NCI-H345 treated with DMSO at 0.1 percent for 48 hours (cell line): ENCODE results near the gene RAD52.
"Not testable (repeated sequence)": the region's sequence is repeated elsewhere in the genome, so short reads cannot be mapped to it uniquely, and the experiment has no call there.

Source experiments
- DNase-seq: peaks from one replicate; lab custom pipeline; 2025; ENCODE audit not compliant: unreplicated experiment; lab: John Stamatoyannopoulos, UW

The RAD52 gene

DNA sequence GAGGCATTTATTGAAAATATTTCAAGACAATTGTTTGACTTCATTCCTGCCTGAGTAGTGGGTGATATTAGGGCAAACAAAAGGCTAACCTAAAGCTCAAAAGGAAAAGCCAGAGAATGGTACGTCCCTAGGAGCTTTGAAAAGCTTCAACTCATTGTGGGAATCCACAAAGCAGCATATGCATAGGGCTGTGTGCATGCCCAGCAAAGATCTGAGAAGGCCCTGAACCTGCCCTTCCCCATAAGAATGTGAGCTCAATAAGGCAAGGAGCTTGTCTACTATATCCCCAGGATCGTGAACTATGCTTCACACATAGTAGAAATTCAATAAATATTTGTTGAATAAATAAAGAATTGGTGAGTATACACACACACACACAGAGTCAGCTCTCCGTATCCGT lies 19.1 kb upstream of the RAD52 start:
- DNase-seq: no peak

DNA sequence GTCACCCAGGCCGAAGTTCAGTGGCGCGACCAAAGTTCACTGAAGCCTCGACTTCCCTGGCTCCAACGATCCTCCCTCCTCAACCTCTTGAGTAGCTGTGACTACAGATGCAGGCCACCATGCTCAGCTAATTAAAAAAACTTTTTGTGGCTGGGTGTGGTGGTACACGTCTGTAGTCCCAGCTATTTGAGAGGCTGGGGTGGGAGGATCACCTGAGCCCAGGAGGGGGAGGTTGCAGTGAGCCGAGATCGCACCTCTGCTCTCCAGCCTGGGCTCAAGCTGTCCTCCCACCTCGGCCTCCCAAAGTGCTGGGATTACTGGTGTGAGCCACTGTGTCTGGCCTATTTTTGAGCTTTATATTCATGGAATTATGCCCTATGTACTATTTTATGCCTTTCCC lies 18.1 kb upstream of the RAD52 start:
- DNase-seq: no peak

DNA sequence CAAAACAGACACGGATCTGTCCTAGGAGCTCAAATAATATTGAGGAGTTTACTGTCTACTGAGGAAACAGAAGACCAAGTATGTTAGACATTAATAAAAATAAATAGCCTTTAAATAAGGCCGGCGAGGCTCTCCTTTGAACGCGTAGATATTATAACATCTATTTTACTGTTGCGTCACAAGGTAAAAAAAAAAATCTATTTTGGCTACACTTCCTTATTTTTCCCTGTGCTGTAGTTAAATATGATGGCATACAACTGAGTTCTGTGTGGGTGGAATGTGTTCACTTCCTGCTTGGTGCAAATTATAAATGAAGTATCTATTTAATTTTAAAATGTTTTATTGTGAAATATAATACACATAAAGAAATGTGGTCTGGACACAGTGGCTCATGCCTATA lies 17.2 kb upstream of the RAD52 start:
- no peak for DNase-seq

GRCh38 chr12:958588-959123 lies 9.2 kb upstream of the RAD52 start:
- peak; percentile 9 for DNase-seq

DNA sequence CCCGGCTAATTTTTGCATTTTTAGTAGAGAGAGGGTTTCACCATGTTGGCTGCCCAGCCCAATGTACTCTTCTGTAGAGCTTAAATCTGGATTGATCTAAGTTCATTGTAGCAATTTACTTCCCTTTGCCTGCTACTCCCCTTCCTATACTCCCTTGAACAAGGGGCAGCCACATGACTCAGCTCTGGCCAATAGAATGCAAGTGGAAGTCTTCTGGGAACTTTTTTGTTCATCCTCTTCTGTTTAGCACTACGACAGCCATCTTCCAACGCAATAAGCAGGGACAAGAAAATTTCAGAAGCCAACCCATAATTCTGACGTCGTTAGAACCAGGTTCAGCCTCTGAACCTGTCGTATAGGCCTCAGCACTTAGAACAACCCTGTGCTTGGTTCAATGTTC lies 6.4 kb upstream of the RAD52 start:
- DNase-seq: no peak

DNA sequence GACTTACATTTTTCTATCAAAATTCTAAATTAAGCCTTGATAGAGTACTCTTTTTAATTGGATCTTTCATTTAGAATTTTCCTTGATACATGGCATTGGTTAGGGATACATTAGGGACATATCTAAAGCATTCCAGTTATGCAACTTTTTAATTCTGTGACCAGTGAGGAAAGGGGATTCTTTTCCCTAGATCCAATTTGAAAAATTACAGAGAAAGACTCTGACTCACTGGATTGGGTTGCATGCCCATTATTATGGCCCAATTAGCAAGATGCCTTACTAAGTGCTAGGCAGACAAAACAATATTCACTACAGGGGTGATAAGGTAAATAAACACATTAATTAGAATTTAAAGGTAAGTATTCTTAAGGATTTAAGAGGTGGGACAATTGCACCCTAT lies 5.2 kb upstream of the RAD52 start:
- DNase-seq: no peak

DNA sequence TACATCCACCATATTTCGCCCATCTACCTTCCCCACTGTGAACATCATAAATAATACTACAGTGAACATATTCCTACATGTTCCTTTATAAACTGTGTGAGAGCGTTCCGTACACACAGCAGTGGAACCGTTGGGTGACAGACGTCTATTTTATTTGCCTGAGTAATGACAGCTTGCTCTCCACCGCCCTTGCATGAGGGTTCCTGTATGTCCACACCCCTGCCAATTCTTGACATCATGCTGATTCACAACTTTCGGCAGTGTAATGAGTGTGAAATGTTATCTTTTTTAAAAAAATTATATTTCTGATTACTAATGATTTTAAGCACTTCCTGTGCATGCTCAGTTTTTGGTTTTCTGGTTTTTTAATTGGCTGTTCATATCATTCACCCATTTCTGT lies 4.3 kb upstream of the RAD52 start:
- no peak for DNase-seq

GRCh38 chr12:951176-951575 lies 1.7 kb upstream of the RAD52 start:
- no peak for DNase-seq

GRCh38 chr12:948238-948637 lies 1.3 kb downstream of the RAD52 start:
- no peak for DNase-seq

DNA sequence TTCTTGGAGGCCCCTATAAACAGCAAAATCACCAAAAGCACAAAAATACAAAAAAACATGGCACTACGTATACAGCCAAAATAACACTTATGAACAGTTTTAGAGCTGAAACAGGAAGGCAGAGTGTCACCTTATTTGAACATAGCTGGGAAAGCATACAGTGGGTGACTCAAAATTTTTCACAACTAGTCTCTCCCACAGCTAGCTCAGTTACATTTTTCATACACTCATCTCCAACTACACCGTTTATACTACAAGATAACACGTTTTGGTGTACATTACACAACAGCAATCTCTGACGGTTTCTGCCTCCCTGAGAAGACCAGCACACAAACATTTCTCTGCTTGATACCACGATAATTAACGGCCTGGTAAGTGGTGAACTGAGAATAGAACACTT lies 2.9 kb downstream of the RAD52 start:
- DNase-seq: no peak

- no peak for DNase-seq
Observed at GRCh38 chr12:946212-946611, 3.3 kb downstream of the RAD52 start.

DNA sequence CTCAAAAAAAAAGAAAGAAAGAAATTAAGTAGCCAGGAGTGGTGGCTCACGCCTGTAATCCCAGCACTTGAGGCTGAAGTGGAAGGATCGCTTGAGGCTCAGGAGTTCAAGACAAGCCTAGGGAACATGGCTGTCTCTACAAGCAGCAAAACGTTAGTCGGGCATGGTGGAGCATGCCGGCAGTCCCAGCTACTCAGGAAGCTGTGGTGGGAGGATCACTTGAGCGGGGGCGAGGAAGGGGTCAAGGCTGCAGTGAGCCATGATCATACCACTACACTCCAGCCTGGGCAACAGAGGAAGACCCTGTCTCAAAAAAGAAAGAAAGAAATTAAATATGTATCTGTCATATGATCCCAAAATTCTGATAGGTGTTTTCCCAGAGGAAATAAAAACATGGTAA lies 5.3 kb downstream of the RAD52 start:
- no peak for DNase-seq

- no peak for DNase-seq
Observed at GRCh38 chr12:943051-943450, 6.4 kb downstream of the RAD52 start.

DNA sequence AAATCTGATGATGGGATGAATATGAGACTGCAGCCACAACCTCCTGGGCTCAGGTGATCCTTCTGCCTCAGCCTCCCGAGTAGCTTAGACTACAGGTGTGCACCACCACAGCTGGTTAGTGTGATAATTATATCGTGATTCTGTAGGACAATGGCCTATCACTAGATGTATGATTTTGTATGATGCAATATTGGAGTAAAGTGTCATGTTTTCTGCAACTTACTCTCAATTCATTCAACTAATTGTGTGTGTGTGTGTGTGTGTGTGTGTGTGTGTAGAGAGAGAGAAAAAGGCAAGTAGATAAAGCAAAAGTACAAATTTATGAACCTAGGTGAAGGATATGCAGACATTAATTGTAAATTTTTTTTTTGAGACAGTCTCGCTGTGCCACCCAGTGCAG lies 10.7 kb downstream of the RAD52 start:
- DNase-seq: no peak

GRCh38 chr12:936377-937345 lies 12.8 kb downstream of the RAD52 start:
- no peak for DNase-seq

DNA sequence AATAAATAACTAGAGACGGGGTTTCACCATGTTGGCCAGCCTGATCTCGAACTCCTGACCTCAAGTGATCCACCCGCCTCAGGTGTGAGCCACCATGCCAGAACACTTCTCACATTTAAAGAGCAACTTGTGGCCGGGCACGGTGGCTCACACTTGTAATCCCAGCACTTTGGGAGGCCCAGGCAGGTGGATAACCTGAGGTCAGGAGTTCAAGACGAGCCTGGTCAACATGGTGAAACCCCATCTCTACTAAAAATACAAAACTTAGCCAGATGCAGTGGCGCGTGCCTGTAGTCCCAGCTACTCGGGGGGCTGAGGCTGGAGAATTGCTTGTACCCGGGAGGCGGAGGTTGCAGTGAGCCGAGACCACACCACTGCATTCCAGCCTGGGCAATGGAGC lies 13.6 kb downstream of the RAD52 start:
- DNase-seq: not testable (repeated sequence)

- no peak for DNase-seq
Observed at GRCh38 chr12:931591-931990, 17.9 kb downstream of the RAD52 start.

DNA sequence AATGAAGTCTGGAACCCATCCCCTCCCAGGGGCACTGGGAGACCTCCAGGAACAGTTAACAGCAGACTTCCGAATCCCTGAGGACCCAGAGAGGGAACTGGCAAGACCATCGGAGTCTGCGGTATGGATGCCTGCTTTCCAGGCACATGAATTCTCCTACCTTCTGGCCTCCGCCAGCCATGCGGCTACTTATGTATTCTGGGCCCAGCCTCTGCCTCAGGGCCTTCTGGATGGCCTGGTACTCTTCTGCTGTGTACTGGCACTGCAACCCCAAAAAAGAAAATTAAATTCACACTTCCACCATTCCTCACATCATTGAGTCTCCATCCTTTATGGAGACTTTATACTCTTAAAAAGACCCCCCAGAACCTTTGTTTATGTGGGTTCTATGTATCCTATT lies 18.4 kb downstream of the RAD52 start:
- DNase-seq: no peak

DNA sequence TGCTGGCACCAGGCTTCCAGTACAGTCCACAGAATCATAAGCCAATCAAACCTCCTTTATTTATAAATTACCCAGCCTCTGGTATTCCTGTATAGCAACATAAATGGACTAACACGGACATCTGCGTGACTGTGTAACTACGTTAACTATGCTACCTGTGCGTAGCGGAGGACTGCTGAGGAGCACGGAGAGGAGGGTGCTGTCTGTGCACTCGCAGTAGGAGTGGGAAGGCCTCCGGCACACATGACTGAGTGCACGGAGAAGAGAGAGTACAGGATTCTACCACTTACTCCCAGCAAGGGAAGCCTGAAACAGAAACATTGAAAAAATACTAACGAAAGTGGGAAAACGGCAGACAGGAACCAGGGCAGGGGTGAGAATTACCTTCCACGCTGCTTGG lies 22.9 kb downstream of the RAD52 start:
- no peak for DNase-seq

DNA sequence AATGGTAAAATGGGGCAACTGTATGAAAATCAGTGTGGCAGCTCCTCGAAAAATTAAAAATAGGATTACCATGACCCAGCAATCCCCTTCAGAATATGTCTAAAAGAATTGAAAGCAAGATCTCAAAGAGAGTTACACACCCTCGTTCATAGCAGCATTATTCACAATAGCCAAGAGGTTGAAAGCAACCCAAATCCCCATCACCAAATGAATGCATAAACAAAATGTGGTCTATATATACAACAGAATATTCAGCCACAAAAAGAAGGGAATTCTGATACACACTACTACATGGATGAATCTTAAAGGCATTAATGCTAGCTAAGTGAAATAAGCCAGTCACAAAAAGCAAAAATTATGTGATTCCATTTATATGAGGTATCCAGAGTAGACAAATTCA lies 27.2 kb downstream of the RAD52 start:
- no peak for DNase-seq

GRCh38 chr12:920676-921075 lies 28.8 kb downstream of the RAD52 start:
- no peak for DNase-seq

DNA sequence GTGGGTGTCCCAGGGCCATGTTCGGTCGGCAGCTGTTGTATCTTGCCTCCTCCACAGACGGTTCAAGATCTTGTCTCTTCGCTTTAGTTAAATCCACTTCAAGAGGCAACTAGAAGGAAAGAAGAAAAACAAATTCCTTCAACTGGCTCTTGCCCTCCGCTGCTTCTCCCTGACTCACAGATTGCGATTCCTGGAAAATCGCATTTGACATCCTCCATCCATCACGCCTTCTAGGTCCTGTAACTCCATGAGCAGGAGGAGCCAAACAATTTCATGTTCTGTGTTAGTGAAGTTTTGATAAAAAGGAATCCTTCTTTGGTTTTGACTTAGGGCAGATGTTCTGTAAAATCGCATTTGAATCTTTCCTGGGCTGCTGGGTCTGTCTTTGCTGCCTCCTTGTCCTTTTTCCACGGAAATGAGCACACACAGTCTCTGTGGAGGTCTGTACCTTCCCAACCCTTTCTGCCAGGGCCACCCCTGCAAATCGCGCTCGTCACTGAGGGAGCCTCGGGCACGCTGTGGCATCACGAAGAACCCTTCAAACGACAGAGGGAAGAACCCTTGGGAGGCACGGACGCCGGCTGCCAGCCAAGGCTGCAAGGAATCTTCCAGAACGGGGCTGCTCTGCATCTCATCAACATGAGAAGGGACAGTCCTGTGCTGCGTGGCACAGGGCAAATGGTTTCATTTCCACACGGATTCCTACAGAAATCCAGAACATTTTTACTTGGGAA lies 32.6 kb downstream of the RAD52 start:
- no peak for DNase-seq
